MM.1S (cell line): Measurements from ENCODE around the gene ZNF124.
"Not testable (repeated sequence)": the region's sequence is repeated elsewhere in the genome, so short reads cannot be mapped to it uniquely, and the experiment has no call there.

ENCODE experiments used
- DNase-seq: peaks from one replicate; pipeline ENCODE4 v3.0.0-alpha.2; 2015
- H2AFZ ChIP-seq: fragments of 300-600 bp; sonication (generic); 2 replicates; pipeline ENCODE4 v1.6.0; 2016; ENCODE audit warnings: antibody characterized with exemption, low read length
- H3F3A ChIP-seq: fragments of 300-600 bp; sonication (generic); 2 replicates; pipeline ENCODE4 v1.6.1; 2016; ENCODE audit warnings: mild to moderate bottlenecking, antibody characterized with exemption, low read length, moderate library complexity, mixed read lengths; ENCODE audit not compliant: insufficient read depth
- H3K27ac ChIP-seq: fragments of 300-600 bp; sonication (generic); 2 replicates; pipeline ENCODE4 v1.5.1; 2016; ENCODE audit warnings: mild to moderate bottlenecking, low read length
- H3K27me3 ChIP-seq: fragments of 300-600 bp; sonication (generic); replicated peaks from 2 replicates; pipeline ENCODE4 v1.6.0; 2016; ENCODE audit warnings: low read length; ENCODE audit not compliant: insufficient read depth
- H3K36me3 ChIP-seq: fragments of 300-600 bp; sonication (generic); replicated peaks from 2 replicates; pipeline ENCODE4 v1.6.1; 2016; ENCODE audit warnings: mild to moderate bottlenecking, low read length, mixed read lengths; ENCODE audit not compliant: insufficient read depth
- H3K4me1 ChIP-seq: fragments of 300-600 bp; sonication (generic); 2 replicates; pipeline ENCODE4 v1.6.1; 2016; ENCODE audit warnings: low read length, mixed read lengths
- H3K4me2 ChIP-seq: fragments of 300-600 bp; sonication (generic); 2 replicates; pipeline ENCODE4 v1.6.0; 2016; ENCODE audit warnings: low read depth, low read length
- H3K4me3 ChIP-seq: fragments of 300-600 bp; sonication (generic); 2 replicates; pipeline ENCODE4 v1.5.1; 2016; ENCODE audit warnings: low read length, mixed read lengths
- H3K79me2 ChIP-seq: fragments of 300-600 bp; sonication (generic); 2 replicates; pipeline ENCODE4 v1.6.1; 2016; ENCODE audit warnings: mixed run types, low read length, mixed read lengths
- H3K9ac ChIP-seq: fragments of 300-600 bp; sonication (generic); 2 replicates; pipeline ENCODE4 v1.6.1; 2016; ENCODE audit warnings: low read length, mixed read lengths
- H3K9me2 ChIP-seq: fragments of 300-600 bp; sonication (generic); replicated peaks from 2 replicates; pipeline ENCODE4 v1.6.1; 2016; ENCODE audit warnings: mild to moderate bottlenecking, low read length, mixed read lengths; ENCODE audit not compliant: insufficient read depth
- H3K9me3 ChIP-seq: fragments of 300-600 bp; sonication (generic); replicated peaks from 2 replicates; pipeline ENCODE4 v1.6.1; 2016; ENCODE audit warnings: mild to moderate bottlenecking, low read length, mixed read lengths; ENCODE audit not compliant: insufficient read depth
- H4K20me1 ChIP-seq: fragments of 300-600 bp; sonication (generic); 2 replicates; pipeline ENCODE4 v1.6.1; 2016; ENCODE audit warnings: mild to moderate bottlenecking, low read length, moderate library complexity, mixed read lengths; ENCODE audit not compliant: insufficient read depth
- EZH2 ChIP-seq: fragments of 300-600 bp; sonication (generic); optimal IDR thresholded peaks from 2 replicates; pipeline ENCODE3; 2017; ENCODE audit warnings: low read depth, mild to moderate bottlenecking, antibody characterized with exemption, low read length, mixed read lengths
- EZH2phosphoT487 ChIP-seq: fragments of 300-600 bp; sonication (generic); IDR thresholded peaks from 2 replicates; pipeline ENCODE4 v1.6.1; 2018; ENCODE audit warnings: antibody characterized with exemption, low read length
- TF ChIP-seq, protein P1 (sequence below): fragments of 300-600 bp; sonication (generic); IDR thresholded peaks from 2 replicates; pipeline ENCODE4 v1.5.1; 2016; ENCODE audit warnings: antibody characterized with exemption, low read length, mixed read lengths

ZNF124 gene

GRCh38 chr1:247164694-247165093 lies 7.1 kb downstream of the ZNF124 start:
- DNase-seq, result no peak
- H3K9ac ChIP-seq, result no peak overlapping the region
- H3K9me2 ChIP-seq, result no peaks in the 10 kb centered on the region
- no peak for TF ChIP-seq EZH2phosphoT487
- TF ChIP-seq, protein P1, sequence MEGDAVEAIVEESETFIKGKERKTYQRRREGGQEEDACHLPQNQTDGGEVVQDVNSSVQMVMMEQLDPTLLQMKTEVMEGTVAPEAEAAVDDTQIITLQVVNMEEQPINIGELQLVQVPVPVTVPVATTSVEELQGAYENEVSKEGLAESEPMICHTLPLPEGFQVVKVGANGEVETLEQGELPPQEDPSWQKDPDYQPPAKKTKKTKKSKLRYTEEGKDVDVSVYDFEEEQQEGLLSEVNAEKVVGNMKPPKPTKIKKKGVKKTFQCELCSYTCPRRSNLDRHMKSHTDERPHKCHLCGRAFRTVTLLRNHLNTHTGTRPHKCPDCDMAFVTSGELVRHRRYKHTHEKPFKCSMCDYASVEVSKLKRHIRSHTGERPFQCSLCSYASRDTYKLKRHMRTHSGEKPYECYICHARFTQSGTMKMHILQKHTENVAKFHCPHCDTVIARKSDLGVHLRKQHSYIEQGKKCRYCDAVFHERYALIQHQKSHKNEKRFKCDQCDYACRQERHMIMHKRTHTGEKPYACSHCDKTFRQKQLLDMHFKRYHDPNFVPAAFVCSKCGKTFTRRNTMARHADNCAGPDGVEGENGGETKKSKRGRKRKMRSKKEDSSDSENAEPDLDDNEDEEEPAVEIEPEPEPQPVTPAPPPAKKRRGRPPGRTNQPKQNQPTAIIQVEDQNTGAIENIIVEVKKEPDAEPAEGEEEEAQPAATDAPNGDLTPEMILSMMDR, result no peak
- TF ChIP-seq EZH2, result no peak
- H3K36me3 ChIP-seq, result peaks cover 17% of the 10 kb centered on the region; the same call in 1 of the 2 replicates
- no peak overlapping the region for H3K27ac ChIP-seq
- no peaks in the 10 kb centered on the region for H3K4me1 ChIP-seq
- H3F3A ChIP-seq, result no peaks in the 10 kb centered on the region
- H4K20me1 ChIP-seq, result no peaks in the 10 kb centered on the region
- H3K79me2 ChIP-seq, result peaks cover 91% of the 10 kb centered on the region
- no peak overlapping the region for H3K4me2 ChIP-seq
- H3K4me3 ChIP-seq, result no peak overlapping the region
- no peaks in the 10 kb centered on the region for H3K9me3 ChIP-seq
- H3K27me3 ChIP-seq, result no peaks in the 10 kb centered on the region
- no peak overlapping the region for H2AFZ ChIP-seq

- no peak for DNase-seq
- H2AFZ ChIP-seq, result no peak overlapping the region
- no peaks in the 10 kb centered on the region for H3K4me1 ChIP-seq
- no peaks in the 10 kb centered on the region for H4K20me1 ChIP-seq
- no peaks in the 10 kb centered on the region for H3K27me3 ChIP-seq
- peaks cover 39% of the 10 kb centered on the region for H3K36me3 ChIP-seq
- H3K4me3 ChIP-seq, result no peak overlapping the region
- peaks cover 17% of the 10 kb centered on the region for H3K79me2 ChIP-seq
- H3K9me3 ChIP-seq, result peaks cover 4% of the 10 kb centered on the region; the same call in 1 of the 2 replicates
- H3K9me2 ChIP-seq, result no peaks in the 10 kb centered on the region
- H3K9ac ChIP-seq, result no peak overlapping the region
- H3K27ac ChIP-seq, result no peak overlapping the region
- no peak overlapping the region for H3K4me2 ChIP-seq
- no peaks in the 10 kb centered on the region for H3F3A ChIP-seq
- TF ChIP-seq EZH2, result no peak
- TF ChIP-seq, protein P1, result no peak
- no peak for TF ChIP-seq EZH2phosphoT487
Observed at GRCh38 chr1:247156787-247157232, 15.0 kb downstream of the ZNF124 start.

DNA sequence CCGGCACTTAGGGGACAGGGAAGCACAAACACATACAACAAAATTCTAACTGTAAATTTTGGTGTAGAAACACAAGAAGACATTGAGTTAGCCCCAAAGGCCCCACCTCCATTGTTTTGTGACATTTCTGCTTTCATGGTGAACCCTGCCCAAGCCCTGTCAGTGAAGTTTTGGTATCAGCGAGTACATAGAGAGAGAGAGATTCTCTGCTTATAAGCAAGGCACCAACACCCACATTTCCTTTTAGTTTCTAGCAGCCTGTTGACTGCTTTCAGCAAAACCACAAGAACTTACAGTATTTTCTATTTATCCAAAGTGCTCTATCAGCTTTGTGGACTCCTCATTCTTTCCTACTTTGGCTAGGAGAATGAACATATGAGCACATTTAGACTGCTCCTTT lies 24.0 kb downstream of the ZNF124 start:
- Histone ChIP-seq H3K27me3 (no peaks in the 10 kb centered on the region), H4K20me1 (no peaks in the 10 kb centered on the region), H3K9me2 (no peaks in the 10 kb centered on the region), H3K4me2 (no peak overlapping the region), H3F3A (no peaks in the 10 kb centered on the region), H3K27ac (no peak overlapping the region), H3K79me2 (no peaks in the 10 kb centered on the region), H3K36me3 (peaks cover 10% of the 10 kb centered on the region), H3K4me3 (no peak overlapping the region), H3K4me1 (no peaks in the 10 kb centered on the region), H3K9ac (no peak overlapping the region), H2AFZ (no peak overlapping the region), H3K9me3 (no peaks in the 10 kb centered on the region)
- DNase-seq, result peak; percentile 23
- TF ChIP-seq EZH2phosphoT487 (no peak), EZH2 (no peak)
- TF ChIP-seq, protein P1, result no peak

GRCh38 chr1:247147120-247147519 lies 24.7 kb downstream of the ZNF124 start:
- not testable (repeated sequence) for H3K9ac ChIP-seq, H3F3A ChIP-seq, H3K9me3 ChIP-seq, H3K27ac ChIP-seq, H4K20me1 ChIP-seq, H3K9me2 ChIP-seq, H3K27me3 ChIP-seq, H3K79me2 ChIP-seq, H2AFZ ChIP-seq, DNase-seq, H3K4me1 ChIP-seq, H3K4me3 ChIP-seq, H3K4me2 ChIP-seq, H3K36me3 ChIP-seq
